Inflammatory macrophage treated with lipopolysaccharide for 4 hours (primary cell): ENCODE results near the gene RPS15.
"Not testable (repeated sequence)": the region's sequence is repeated elsewhere in the genome, so short reads cannot be mapped to it uniquely, and the experiment has no call there.

ENCODE experiments used
- DNase-seq: peaks from one replicate; pipeline ENCODE4 v3.0.0-alpha.2; 2020

Gene RPS15

GRCh38 chr19:1402411-1403070 lies 35.7 kb upstream of the RPS15 start:
- DNase-seq, result no peak

- peak; percentile 99 for DNase-seq
Measured at GRCh38 chr19:1406774-1407527, 31.2 kb upstream of the RPS15 start.

GRCh38 chr19:1407528-1408299 lies 30.5 kb upstream of the RPS15 start, which contains the start of gene DAZAP1:
TSS of gene DAZAP1 (plus strand) at chr19:1407586. CDS start at chr19:1407774, 188 bp downstream.
- DNase-seq, result no peak

- DNase-seq, result peak; percentile 40
Measured at GRCh38 chr19:1408300-1409203, 29.6 kb upstream of the RPS15 start.

GRCh38 chr19:1409204-1410005 lies 28.8 kb upstream of the RPS15 start:
- DNase-seq, result no peak

- no peak for DNase-seq
Measured at GRCh38 chr19:1410136-1410786, 27.9 kb upstream of the RPS15 start.

- no peak for DNase-seq
Measured at GRCh38 chr19:1410789-1411188, 27.4 kb upstream of the RPS15 start.

- no peak for DNase-seq
Measured at GRCh38 chr19:1411255-1412191, 26.7 kb upstream of the RPS15 start.

- DNase-seq, result no peak
Measured at GRCh38 chr19:1412323-1412923, 25.8 kb upstream of the RPS15 start.

GRCh38 chr19:1412995-1413800 lies 25.0 kb upstream of the RPS15 start:
- DNase-seq, result no peak

- no peak for DNase-seq
Measured at GRCh38 chr19:1416014-1416841, 22.0 kb upstream of the RPS15 start.

GRCh38 chr19:1417145-1417544 lies 21.1 kb upstream of the RPS15 start:
- no peak for DNase-seq

GRCh38 chr19:1417681-1418495 lies 20.3 kb upstream of the RPS15 start:
- no peak for DNase-seq

GRCh38 chr19:1418496-1418775 lies 19.8 kb upstream of the RPS15 start:
- DNase-seq, result no peak

- DNase-seq, result no peak
Measured at GRCh38 chr19:1418951-1419738, 19.1 kb upstream of the RPS15 start.

- not testable (repeated sequence) for DNase-seq
Measured at GRCh38 chr19:1420085-1420484, 18.1 kb upstream of the RPS15 start.
